ENCODE data around the gene PSMA7.

DNA sequence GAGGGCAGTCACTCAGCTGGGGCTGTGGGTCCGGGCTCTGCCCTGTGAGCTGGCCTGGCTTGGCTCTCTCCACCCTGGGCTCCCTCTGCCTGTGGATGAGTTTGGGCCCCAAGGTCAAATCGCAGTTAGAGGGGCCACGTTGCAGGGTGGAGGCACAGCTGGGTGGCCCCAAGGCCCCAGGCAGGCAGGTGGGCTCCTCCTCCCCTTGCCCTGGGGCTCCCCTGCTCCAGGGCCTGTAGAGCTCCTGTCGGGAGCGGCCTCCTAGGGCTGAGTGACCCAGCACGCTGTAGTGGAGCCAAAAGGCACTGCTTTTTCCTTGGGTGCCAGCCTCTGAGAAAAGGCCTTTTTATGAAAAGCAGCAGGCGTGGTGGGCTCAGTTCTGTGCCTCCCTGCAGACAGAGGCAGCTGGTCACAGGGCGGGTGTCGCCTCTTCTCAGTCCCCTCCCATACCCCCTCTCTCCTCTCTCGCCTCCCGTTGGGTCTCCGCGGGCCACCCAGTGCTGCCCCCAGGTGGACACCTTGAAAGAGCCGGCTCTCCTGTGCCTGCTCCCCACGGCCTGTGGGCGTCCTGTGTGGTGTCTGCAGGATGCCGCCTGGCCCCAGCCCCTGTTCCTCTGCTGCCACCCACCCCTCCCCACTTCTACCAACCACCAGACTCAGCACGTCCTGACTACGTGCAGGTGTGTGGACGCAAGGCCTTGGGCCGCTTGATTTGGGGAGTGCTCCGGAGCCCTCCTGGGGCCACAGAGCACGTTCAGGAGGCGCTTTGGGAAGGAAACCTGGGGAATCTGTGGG is 13.6 kb upstream of the PSMA7 start:
- TF ChIP-seq POLR2A (IDR thresholded peaks at IDR 0.05; ENCODE audit: low read depth, low read length) (no peak), POU2F2 (IDR thresholded peaks at IDR 0.05; ENCODE audit: low read depth, low read length) (no peak), POLR2AphosphoS5 (IDR thresholded peaks at IDR 0.05; ENCODE audit: low read depth, low read length) (no peak), TAF1 (IDR thresholded peaks at IDR 0.05; ENCODE audit: low read depth, low read length) (no peak)
